ENCODE results near the gene CENPU. TPM values are rescaled to one million over a fixed set of nuclear protein-coding genes. Genes with fewer than 3 reads are reported as not detected.

CENPU gene
- total and polyA plus RNA-seq, 2 of the 13 experiments (the other 11 are each of a cell fraction or from before 2014, with no cell fraction given): 11.7 to 35.8 TPM

DNA sequence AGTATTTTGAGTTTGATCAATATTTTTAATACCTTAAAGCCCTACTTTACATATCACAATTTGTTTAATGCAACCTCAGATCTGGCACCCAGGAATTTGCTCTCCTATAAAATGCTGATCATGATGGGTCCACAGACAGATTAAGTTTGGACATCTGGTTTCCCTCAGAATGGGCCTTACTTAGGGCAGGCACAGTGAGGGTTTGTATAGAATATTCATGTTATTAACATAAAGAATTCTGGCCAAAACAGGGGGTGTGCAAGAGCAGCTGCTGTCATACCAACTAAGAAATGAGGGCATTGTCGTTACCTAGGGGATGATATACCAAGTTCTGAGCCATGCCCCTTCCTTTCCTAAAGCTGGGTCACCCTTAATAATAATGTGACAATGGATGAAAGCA lies 37.5 kb upstream of the CENPU start:
- Histone ChIP-seq H4K20me1 (ENCODE audit: insufficient read depth, low read length) (no peaks in the 10 kb centered on the region), H2AFZ (ENCODE audit: low read length) (no peak overlapping the region), H3K36me3 (replicated peaks in 1 of 2; ENCODE audit: control insufficient read depth in 1 of 2, insufficient read depth in 2 of 2, low read length in 2 of 2) (peaks cover 2 to 25% of the 10 kb centered on the region in 2 experiments; a peak in 4 of 5 replicates), H3K4me3 (replicated peaks in 1 of 3; ENCODE audit: insufficient read depth in 1 of 3, low read depth in 2 of 3, low read length in 3 of 3) (no peak overlapping the region), H3K79me2 (ENCODE audit: insufficient read depth, low read length) (no peaks in the 10 kb centered on the region), H3K9ac (ENCODE audit: insufficient read depth, low read depth, low read length) (no peak overlapping the region), H3K9me3 (ENCODE audit: low read length) (no peaks in the 10 kb centered on the region), H3K27me3 (ENCODE audit: control insufficient read depth in 1 of 2, insufficient read depth in 2 of 2, low read length in 2 of 2) (no peaks in the 10 kb centered on the region), H3K4me1 (ENCODE audit: insufficient read depth, low read length) (peaks cover 8% of the 10 kb centered on the region), H3K4me2 (ENCODE audit: low read depth, low read length) (no peak overlapping the region), H3K27ac (ENCODE audit: extremely low read length, insufficient read depth, low read length) (no peak overlapping the region)
- no TSS peak for BruUV-seq (replicated peaks)
- intact Hi-C loops (cut with micrococcal nuclease; ENCODE audit: unreplicated experiment) (no loop called here), in situ Hi-C loops (cut with HindIII; ENCODE audit: extremely low pct_ligation_motif_present, low pct_unique_long_range_greater_than_20kb) (no loop called here)
- TF ChIP-seq, protein P1, sequence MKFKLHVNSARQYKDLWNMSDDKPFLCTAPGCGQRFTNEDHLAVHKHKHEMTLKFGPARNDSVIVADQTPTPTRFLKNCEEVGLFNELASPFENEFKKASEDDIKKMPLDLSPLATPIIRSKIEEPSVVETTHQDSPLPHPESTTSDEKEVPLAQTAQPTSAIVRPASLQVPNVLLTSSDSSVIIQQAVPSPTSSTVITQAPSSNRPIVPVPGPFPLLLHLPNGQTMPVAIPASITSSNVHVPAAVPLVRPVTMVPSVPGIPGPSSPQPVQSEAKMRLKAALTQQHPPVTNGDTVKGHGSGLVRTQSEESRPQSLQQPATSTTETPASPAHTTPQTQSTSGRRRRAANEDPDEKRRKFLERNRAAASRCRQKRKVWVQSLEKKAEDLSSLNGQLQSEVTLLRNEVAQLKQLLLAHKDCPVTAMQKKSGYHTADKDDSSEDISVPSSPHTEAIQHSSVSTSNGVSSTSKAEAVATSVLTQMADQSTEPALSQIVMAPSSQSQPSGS (CRISPR knock-in tag; IDR thresholded peaks at IDR 0.05): no peak
- TF ChIP-seq KLF9 (CRISPR knock-in tag; IDR thresholded peaks at IDR 0.05; ENCODE audit: low read depth) (no peak), ZFP62 (CRISPR knock-in tag; IDR thresholded peaks at IDR 0.05) (no peak), ZNF230 (CRISPR knock-in tag; IDR thresholded peaks at IDR 0.05) (no peak), HNRNPK (IDR thresholded peaks at IDR 0.05; ENCODE audit: low read depth, low read length, poor library complexity, severe bottlenecking) (no peak), CBX5 (CRISPR knock-in tag; IDR thresholded peaks at IDR 0.05; ENCODE audit: borderline replicate concordance) (no peak)
- TF ChIP-seq, protein P2, sequence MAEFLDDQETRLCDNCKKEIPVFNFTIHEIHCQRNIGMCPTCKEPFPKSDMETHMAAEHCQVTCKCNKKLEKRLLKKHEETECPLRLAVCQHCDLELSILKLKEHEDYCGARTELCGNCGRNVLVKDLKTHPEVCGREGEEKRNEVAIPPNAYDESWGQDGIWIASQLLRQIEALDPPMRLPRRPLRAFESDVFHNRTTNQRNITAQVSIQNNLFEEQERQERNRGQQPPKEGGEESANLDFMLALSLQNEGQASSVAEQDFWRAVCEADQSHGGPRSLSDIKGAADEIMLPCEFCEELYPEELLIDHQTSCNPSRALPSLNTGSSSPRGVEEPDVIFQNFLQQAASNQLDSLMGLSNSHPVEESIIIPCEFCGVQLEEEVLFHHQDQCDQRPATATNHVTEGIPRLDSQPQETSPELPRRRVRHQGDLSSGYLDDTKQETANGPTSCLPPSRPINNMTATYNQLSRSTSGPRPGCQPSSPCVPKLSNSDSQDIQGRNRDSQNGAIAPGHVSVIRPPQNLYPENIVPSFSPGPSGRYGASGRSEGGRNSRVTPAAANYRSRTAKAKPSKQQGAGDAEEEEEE (CRISPR knock-in tag; IDR thresholded peaks at IDR 0.05; ENCODE audit: borderline replicate concordance): no peak
- ChIA-PET POLR2A (no interaction called here), CTCF (ENCODE audit: low intra/inter-chr PET ratio, low total read pairs) (no interaction called here)
- no peak for DNase-seq (ENCODE audit: low spot score)
- WGBS (ENCODE audit: low lambda C conversion rate): 80% methylated on average over 1 of the region's 1 CpG
- ATAC-seq: no peak
- no peak for FAIRE-seq
